A673 (cell line): Measurements from ENCODE around the gene ZNF644.

Experiments used
- CTCF ChIP-seq: fragments of 300-800, 200-600 bp; sonication (generic); conservative IDR thresholded peaks from 2 replicates; pipeline ENCODE4 v1.5.1; 2017; ENCODE audit warnings: low read depth, mild to moderate bottlenecking, antibody characterized with exemption, low read length, moderate library complexity, mixed read lengths
- EZH2 ChIP-seq: fragments of 200-600 bp; sonication (generic); IDR thresholded peaks from 2 replicates; pipeline ENCODE4 v1.6.1; 2017; ENCODE audit warnings: borderline replicate concordance, low read depth, mild to moderate bottlenecking, mixed read lengths, antibody characterized with exemption, low read length; ENCODE audit not compliant: poor library complexity, severe bottlenecking

GRCh38 chr1:91070298-91070697 is 48.5 kb upstream of the ZNF644 start:
- no peak for TF ChIP-seq CTCF
- TF ChIP-seq EZH2: no peak
